ENCODE data around the gene CAPZA1.
A peak's percentile ranks its signal among the peaks of the same experiment; 100 is the strongest.

Gene CAPZA1

DNA sequence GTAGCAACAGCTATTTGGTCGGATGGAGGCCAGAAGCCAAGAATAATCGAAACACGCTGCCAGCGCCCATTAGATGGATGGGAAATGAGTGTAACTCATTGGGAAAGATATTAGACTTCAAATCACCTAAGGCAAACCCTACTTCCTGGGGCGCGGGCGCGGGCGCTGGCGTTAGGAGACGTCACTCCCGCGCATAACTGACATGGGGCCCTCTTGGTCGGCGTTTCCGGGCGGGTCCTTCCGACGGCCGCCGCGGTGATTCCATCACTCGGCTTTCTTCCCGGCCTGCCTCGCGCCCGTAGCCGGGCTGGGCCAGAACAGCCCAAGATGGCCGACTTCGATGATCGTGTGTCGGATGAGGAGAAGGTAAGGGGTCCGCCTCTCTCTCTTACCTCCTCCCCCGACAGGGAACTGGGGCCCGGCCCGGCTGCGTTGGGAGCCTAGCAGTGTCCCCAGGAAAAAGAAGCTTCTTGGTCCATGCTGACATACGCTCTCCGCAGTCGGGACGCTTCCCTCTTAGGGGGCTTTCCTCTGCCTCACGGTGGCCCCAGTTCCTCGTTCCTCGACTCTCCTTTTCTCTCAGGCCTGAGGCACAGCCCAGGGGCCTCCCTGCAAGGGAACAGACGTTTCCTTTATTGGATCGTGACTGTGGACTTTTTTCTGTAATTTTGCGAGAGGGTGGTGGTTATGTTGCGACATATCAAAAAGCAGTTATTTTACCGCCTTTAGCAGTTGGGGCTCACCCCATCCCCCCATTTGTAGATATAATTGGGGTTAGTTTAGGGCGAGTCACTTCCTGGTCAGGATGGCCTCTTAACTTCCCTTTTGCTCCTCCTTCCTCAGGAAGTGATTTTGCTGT lies at the start of gene CAPZA1:
CAPZA1 (plus strand) TSS at position 315 of the 859 bp plus-strand sequence; CDS start at position 328, 13 bp downstream.
- peak within 1 kb of the TSS; percentile 97 for H3K4me3 ChIP-seq (ENCODE audit: low read length)
- peak within 1 kb of the TSS; percentile 99 for H3K9ac ChIP-seq (ENCODE audit: low read depth, low read length)
- H3K36me3 ChIP-seq (ENCODE audit: insufficient read depth, low read depth, low read length) = peaks cover 12% of the 10 kb centered on the region; the same call in 1 of the 2 replicates
- no peaks in the 10 kb centered on the region for H3K27me3 ChIP-seq (ENCODE audit: insufficient read depth, low read length)
- no peaks in the 10 kb centered on the region for H3K9me3 ChIP-seq (ENCODE audit: insufficient read depth, low read depth, low read length)
- peak within 1 kb of the TSS; percentile 99 for H3K27ac ChIP-seq (ENCODE audit: low read length)
- peaks cover 5% of the 10 kb centered on the region for H3K4me1 ChIP-seq (ENCODE audit: insufficient read depth, low read length)

- no peak overlapping the region for H3K9ac ChIP-seq (ENCODE audit: low read depth, low read length)
- no peak overlapping the region for H3K4me3 ChIP-seq (ENCODE audit: low read length)
- H3K9me3 ChIP-seq (ENCODE audit: insufficient read depth, low read depth, low read length) = no peaks in the 10 kb centered on the region
- no peaks in the 10 kb centered on the region for H3K4me1 ChIP-seq (ENCODE audit: insufficient read depth, low read length)
- no peaks in the 10 kb centered on the region for H3K27me3 ChIP-seq (ENCODE audit: insufficient read depth, low read length)
- no peak overlapping the region for H3K27ac ChIP-seq (ENCODE audit: low read length)
- peaks cover 39% of the 10 kb centered on the region for H3K36me3 ChIP-seq (ENCODE audit: insufficient read depth, low read depth, low read length)
Measured at GRCh38 chr1:112575154-112575804, 44.4 kb upstream of the CAPZA1 start.

GRCh38 chr1:112576240-112576639 lies 43.4 kb upstream of the CAPZA1 start:
- H3K9me3 ChIP-seq (ENCODE audit: insufficient read depth, low read depth, low read length) = no peaks in the 10 kb centered on the region
- H3K36me3 ChIP-seq (ENCODE audit: insufficient read depth, low read depth, low read length) = peaks cover 39% of the 10 kb centered on the region
- H3K27ac ChIP-seq (ENCODE audit: low read length) = no peak overlapping the region
- no peaks in the 10 kb centered on the region for H3K4me1 ChIP-seq (ENCODE audit: insufficient read depth, low read length)
- H3K9ac ChIP-seq (ENCODE audit: low read depth, low read length) = no peak overlapping the region
- no peaks in the 10 kb centered on the region for H3K27me3 ChIP-seq (ENCODE audit: insufficient read depth, low read length)
- H3K4me3 ChIP-seq (ENCODE audit: low read length) = no peak overlapping the region

DNA sequence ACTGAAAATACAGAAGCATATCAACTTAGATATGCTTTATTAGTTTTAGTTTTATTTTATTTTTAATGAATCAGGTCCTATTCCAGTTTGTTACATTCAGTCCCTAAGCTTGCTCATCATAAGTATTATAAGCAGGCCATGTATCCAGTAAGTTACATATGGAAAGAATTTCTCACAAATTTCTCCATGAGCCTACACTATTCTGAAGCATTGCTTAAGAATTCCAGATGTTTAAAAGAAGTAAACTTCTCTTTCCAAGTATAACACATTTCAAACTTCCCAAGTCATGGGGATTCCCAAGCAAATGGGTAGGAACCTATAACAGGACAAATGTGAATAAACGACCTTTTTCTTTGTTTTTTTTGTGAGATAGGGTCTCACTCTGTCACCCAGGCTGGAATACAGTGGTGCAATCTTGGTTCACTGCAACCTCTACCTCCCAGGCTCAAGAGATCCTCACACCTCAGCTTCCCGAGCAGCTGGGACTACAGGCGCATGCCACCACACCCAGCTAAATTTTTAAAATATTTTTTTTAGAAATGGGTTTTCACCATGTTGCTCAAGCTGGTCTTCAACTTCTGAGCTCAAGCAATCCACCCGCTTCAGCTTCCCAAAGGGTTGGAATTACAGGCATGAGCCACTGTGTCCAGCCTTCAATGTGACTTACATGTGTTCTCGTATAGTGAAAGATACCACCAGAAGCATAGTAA lies 39.7 kb upstream of the CAPZA1 start:
- no peak overlapping the region for H3K27ac ChIP-seq (ENCODE audit: low read length)
- H3K9me3 ChIP-seq (ENCODE audit: insufficient read depth, low read depth, low read length) = no peaks in the 10 kb centered on the region
- H3K36me3 ChIP-seq (ENCODE audit: insufficient read depth, low read depth, low read length) = peaks cover 33% of the 10 kb centered on the region
- H3K4me1 ChIP-seq (ENCODE audit: insufficient read depth, low read length) = no peaks in the 10 kb centered on the region
- H3K4me3 ChIP-seq (ENCODE audit: low read length) = no peak overlapping the region
- H3K9ac ChIP-seq (ENCODE audit: low read depth, low read length) = no peak overlapping the region
- no peaks in the 10 kb centered on the region for H3K27me3 ChIP-seq (ENCODE audit: insufficient read depth, low read length)

DNA sequence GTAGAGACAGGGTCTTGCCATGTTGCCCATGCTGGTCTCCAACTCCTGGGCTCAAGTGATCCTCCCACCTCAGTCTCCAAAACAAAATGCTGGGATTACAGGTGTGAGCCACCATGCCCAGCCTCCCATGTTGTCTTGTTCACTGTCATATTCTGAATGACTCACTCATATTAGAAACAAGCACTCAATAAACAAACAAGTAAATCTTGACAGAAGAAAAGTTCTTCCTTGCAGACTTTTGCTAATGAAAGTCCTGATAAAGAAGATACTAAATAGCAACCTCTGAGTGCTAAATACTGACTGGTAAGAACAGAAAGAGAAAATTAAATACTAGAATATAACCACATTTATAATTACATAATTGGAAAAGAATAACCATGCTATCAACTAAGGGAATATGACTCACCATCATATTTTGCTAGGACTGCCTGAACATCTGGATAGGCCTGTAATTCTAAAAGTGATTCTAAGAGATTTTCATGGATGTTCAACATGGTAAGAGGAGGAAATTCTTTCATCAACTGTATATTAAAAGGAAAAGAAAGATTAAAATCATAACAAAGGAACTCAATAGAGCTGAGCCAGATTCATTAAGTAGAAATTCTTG lies 37.9 kb upstream of the CAPZA1 start:
- H3K36me3 ChIP-seq (ENCODE audit: insufficient read depth, low read depth, low read length) = peaks cover 19% of the 10 kb centered on the region
- H3K27ac ChIP-seq (ENCODE audit: low read length) = no peak overlapping the region
- no peaks in the 10 kb centered on the region for H3K9me3 ChIP-seq (ENCODE audit: insufficient read depth, low read depth, low read length)
- H3K27me3 ChIP-seq (ENCODE audit: insufficient read depth, low read length) = no peaks in the 10 kb centered on the region
- H3K4me1 ChIP-seq (ENCODE audit: insufficient read depth, low read length) = no peaks in the 10 kb centered on the region
- H3K4me3 ChIP-seq (ENCODE audit: low read length) = no peak overlapping the region
- H3K9ac ChIP-seq (ENCODE audit: low read depth, low read length) = no peak overlapping the region

GRCh38 chr1:112583366-112583765 lies 36.3 kb upstream of the CAPZA1 start:
- peaks cover 8% of the 10 kb centered on the region; the same call in 1 of the 2 replicates for H3K9me3 ChIP-seq (ENCODE audit: insufficient read depth, low read depth, low read length)
- no peak overlapping the region for H3K9ac ChIP-seq (ENCODE audit: low read depth, low read length)
- no peaks in the 10 kb centered on the region for H3K4me1 ChIP-seq (ENCODE audit: insufficient read depth, low read length)
- H3K4me3 ChIP-seq (ENCODE audit: low read length) = no peak overlapping the region
- no peak overlapping the region for H3K27ac ChIP-seq (ENCODE audit: low read length)
- H3K27me3 ChIP-seq (ENCODE audit: insufficient read depth, low read length) = no peaks in the 10 kb centered on the region
- peaks cover 13% of the 10 kb centered on the region for H3K36me3 ChIP-seq (ENCODE audit: insufficient read depth, low read depth, low read length)

DNA sequence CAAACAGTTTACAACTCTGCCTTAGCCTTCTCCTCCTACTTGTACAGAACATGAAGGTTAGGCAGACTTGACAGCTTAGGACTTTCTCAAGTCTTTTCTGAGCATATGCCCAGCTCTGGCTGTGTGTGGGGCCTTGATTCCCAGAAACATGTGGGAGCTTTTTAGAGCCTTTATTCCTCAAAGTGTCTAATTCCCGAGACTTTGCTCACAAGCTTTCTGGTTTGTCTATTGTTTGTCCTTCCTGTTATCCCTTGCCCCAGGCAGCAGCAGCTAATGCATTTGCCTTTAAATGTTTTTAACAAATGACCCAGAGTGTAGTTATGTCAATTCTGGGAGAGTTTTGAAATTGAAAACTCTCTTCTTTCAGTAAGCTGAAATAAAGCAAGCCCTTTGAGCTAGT lies 29.9 kb upstream of the CAPZA1 start:
- peaks cover 45% of the 10 kb centered on the region for H3K36me3 ChIP-seq (ENCODE audit: insufficient read depth, low read depth, low read length)
- no peak overlapping the region for H3K4me3 ChIP-seq (ENCODE audit: low read length)
- H3K4me1 ChIP-seq (ENCODE audit: insufficient read depth, low read length) = no peaks in the 10 kb centered on the region
- peaks cover 8% of the 10 kb centered on the region for H3K9me3 ChIP-seq (ENCODE audit: insufficient read depth, low read depth, low read length)
- no peak overlapping the region for H3K9ac ChIP-seq (ENCODE audit: low read depth, low read length)
- no peak overlapping the region for H3K27ac ChIP-seq (ENCODE audit: low read length)
- H3K27me3 ChIP-seq (ENCODE audit: insufficient read depth, low read length) = no peaks in the 10 kb centered on the region

DNA sequence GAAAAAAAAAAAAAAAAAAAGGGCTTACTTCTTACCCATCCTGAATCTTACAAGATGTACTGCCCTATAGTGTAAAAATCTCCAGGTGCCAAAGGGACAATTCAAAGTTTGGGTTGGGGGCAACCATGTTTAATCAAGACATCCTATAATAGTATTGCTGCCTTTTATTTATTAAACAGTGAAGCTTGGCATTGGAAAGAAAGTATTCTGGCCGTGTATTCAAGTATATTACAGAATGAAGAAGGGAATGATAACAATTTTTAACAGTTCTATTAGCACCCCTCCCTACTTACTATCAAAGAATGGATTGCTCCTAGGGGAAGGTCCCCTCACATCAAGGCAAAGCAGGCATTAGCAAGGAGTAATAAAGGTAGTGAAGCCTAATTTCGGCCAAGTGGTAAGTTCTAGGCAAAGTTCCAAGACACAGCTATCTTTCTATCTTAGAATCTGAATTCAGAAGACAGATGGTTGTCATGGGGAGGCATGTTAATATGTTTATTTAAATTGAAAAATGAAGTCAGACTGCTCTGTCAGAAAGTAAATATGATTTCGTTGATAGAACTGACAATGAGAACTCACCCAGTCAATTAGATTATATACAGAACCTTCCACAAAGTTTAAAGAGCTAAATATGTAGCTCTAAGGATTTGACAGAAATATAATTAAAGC lies 25.3 kb upstream of the CAPZA1 start:
- H3K27me3 ChIP-seq (ENCODE audit: insufficient read depth, low read length) = no peaks in the 10 kb centered on the region
- H3K27ac ChIP-seq (ENCODE audit: low read length) = no peak overlapping the region
- H3K9ac ChIP-seq (ENCODE audit: low read depth, low read length) = no peak overlapping the region
- no peak overlapping the region for H3K4me3 ChIP-seq (ENCODE audit: low read length)
- peaks cover 51% of the 10 kb centered on the region for H3K36me3 ChIP-seq (ENCODE audit: insufficient read depth, low read depth, low read length)
- no peaks in the 10 kb centered on the region; the same call in 1 of the 2 replicates for H3K9me3 ChIP-seq (ENCODE audit: insufficient read depth, low read depth, low read length)
- H3K4me1 ChIP-seq (ENCODE audit: insufficient read depth, low read length) = no peaks in the 10 kb centered on the region

DNA sequence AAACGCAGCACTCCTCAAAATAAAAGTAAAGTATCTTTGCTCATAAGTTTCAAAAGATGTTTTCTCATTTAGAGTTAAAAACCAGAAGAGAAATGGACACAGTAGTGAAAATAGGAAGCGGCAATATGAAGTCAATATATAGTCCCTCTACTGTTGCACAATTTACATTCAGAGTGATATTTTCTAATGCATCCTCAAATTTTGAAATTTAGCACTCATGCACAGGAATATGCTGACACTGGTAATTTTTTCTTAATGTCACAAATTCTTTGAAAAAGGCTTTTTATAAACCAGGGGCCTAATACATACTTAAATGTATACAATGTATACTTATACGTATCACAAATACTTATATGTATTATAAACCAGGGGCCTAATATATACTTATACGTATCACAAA lies 20.2 kb upstream of the CAPZA1 start:
- Histone ChIP-seq H3K36me3 (ENCODE audit: insufficient read depth, low read depth, low read length) (peaks cover 67% of the 10 kb centered on the region), H3K9ac (ENCODE audit: low read depth, low read length) (no peak overlapping the region), H3K27me3 (ENCODE audit: insufficient read depth, low read length) (no peaks in the 10 kb centered on the region), H3K4me3 (ENCODE audit: low read length) (no peak overlapping the region), H3K9me3 (ENCODE audit: insufficient read depth, low read depth, low read length) (no peaks in the 10 kb centered on the region), H3K4me1 (ENCODE audit: insufficient read depth, low read length) (no peaks in the 10 kb centered on the region), H3K27ac (ENCODE audit: low read length) (no peak overlapping the region)

GRCh38 chr1:112603012-112603411 lies 16.6 kb upstream of the CAPZA1 start:
- Histone ChIP-seq H3K9me3 (ENCODE audit: insufficient read depth, low read depth, low read length) (no peaks in the 10 kb centered on the region), H3K4me3 (ENCODE audit: low read length) (no peak overlapping the region), H3K27ac (ENCODE audit: low read length) (no peak overlapping the region), H3K9ac (ENCODE audit: low read depth, low read length) (no peak overlapping the region), H3K4me1 (ENCODE audit: insufficient read depth, low read length) (no peaks in the 10 kb centered on the region), H3K27me3 (ENCODE audit: insufficient read depth, low read length) (no peaks in the 10 kb centered on the region), H3K36me3 (ENCODE audit: insufficient read depth, low read depth, low read length) (peaks cover 72% of the 10 kb centered on the region)

DNA sequence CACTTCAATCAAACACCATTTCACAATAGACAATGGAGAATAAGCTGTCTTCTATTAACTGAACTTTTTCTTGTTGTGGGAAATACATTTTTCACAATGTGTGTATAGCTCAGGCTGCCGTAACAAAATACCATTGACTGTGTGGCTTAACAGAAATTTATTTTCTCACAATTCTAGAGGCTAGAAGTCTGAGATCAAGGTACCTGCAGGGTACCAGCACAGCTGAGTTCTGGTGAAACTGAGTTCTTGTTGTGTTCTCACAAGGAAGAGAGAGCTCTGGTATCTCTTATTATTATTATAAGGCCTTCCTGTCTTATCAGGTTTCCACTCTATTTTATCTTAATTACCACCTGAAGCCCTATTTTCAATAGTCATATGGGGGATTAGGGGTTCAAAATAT lies 16.1 kb upstream of the CAPZA1 start:
- Histone ChIP-seq H3K36me3 (ENCODE audit: insufficient read depth, low read depth, low read length) (peaks cover 77% of the 10 kb centered on the region), H3K27ac (ENCODE audit: low read length) (no peak overlapping the region), H3K4me1 (ENCODE audit: insufficient read depth, low read length) (no peaks in the 10 kb centered on the region), H3K27me3 (ENCODE audit: insufficient read depth, low read length) (no peaks in the 10 kb centered on the region), H3K9me3 (ENCODE audit: insufficient read depth, low read depth, low read length) (no peaks in the 10 kb centered on the region), H3K4me3 (ENCODE audit: low read length) (no peak overlapping the region), H3K9ac (ENCODE audit: low read depth, low read length) (no peak overlapping the region)
